HG03039 (cell line): ENCODE results near the gene LMAN2L.

Source experiments
- ATAC-seq: cut with Tn5 transposase; IDR thresholded peaks from one replicate; pipeline ENCODE4 v1.9.1; 2021; ENCODE audit warnings: mild to moderate bottlenecking, moderate library complexity; ENCODE audit not compliant: unreplicated experiment

The LMAN2L gene

DNA sequence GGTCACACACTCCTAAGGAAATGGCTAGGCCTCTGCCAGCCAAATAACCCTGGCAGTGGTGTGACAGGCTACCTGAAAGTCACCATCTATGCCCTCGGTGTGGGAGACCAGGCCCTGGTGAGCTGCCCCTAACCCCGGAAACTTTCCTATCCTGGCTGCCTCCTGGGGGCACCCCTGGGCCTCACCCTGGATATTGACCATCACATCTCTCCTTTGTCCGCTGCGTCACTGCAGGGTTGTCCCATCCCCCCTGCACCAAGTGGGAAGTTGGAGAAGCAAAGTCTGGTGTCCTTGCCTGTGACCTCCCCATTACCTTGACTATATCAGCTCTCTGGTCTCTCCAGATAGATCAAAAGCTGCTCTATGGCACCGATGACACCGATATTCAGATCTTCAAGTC is 78.5 kb downstream of the LMAN2L start:
- no peak for ATAC-seq

DNA sequence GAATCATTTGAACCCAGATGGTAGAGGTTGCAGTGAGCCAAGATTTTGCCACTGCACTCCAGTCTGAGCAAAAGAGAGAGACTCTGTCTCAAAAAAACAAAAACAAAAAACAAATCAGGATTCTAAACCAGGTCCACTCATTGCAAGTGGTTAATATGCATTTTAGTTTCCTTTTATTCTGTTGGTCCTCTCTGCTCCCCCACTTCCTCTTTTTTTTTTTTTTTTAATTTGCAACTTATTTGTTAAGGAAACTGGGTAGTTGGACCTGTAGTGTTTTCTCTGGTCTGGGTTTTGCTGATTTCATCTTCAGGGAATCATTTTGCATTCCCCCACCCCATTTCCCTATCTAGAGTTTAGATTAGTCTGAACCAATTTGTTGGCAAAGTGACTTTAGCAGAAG is 83.3 kb downstream of the LMAN2L start:
- no peak for ATAC-seq
